HG02798 (cell line): ENCODE results near the gene KRTAP15-1.

Experiments used
- ATAC-seq: cut with Tn5 transposase; IDR thresholded peaks from one replicate; pipeline ENCODE4 v1.9.1; 2021; ENCODE audit warnings: mild to moderate bottlenecking; ENCODE audit not compliant: unreplicated experiment, poor library complexity

The KRTAP15-1 gene

GRCh38 chr21:30439975-30440374 is at the start of gene KRTAP15-1:
Gene KRTAP15-1, plus strand, starts transcription at chr21:30440275. Its CDS starts 53 bp downstream, at chr21:30440328.
- ATAC-seq, result no peak

GRCh38 chr21:30391492-30392025 is 48.5 kb upstream of the KRTAP15-1 start:
- no peak for ATAC-seq

- no peak for ATAC-seq
Observed at GRCh38 chr21:30395731-30396130, 44.3 kb upstream of the KRTAP15-1 start, which contains the start of gene KRTAP13-1. Gene KRTAP13-1, plus strand, starts transcription at chr21:30396031. Its CDS starts 56 bp downstream, at chr21:30396087.

- no peak for ATAC-seq
Observed at GRCh38 chr21:30408782-30409494, 31.1 kb upstream of the KRTAP15-1 start.

GRCh38 chr21:30415993-30416392 is 24.1 kb upstream of the KRTAP15-1 start:
- no peak for ATAC-seq

GRCh38 chr21:30425826-30426225 is 14.2 kb upstream of the KRTAP15-1 start, which contains the start of gene KRTAP13-3:
Gene KRTAP13-3, minus strand, starts transcription at chr21:30425926. Its CDS starts 14 bp downstream, at chr21:30425912.
- ATAC-seq, result no peak

- no peak for ATAC-seq
Observed at GRCh38 chr21:30426731-30427130, 13.3 kb upstream of the KRTAP15-1 start.

- ATAC-seq, result no peak
Observed at GRCh38 chr21:30430170-30430655, 9.9 kb upstream of the KRTAP15-1 start, which contains the start of gene KRTAP13-4. Gene KRTAP13-4, plus strand, starts transcription at chr21:30430220. Its CDS starts 56 bp downstream, at chr21:30430276.

GRCh38 chr21:30434033-30434631 is 5.9 kb upstream of the KRTAP15-1 start:
- ATAC-seq, result no peak

- no peak for ATAC-seq
Observed at GRCh38 chr21:30437010-30437565, 3.0 kb upstream of the KRTAP15-1 start.

GRCh38 chr21:30443226-30443625 is 3.2 kb downstream of the KRTAP15-1 start:
- ATAC-seq, result no peak

- ATAC-seq, result no peak
Observed at GRCh38 chr21:30444204-30444603, 4.1 kb downstream of the KRTAP15-1 start.

GRCh38 chr21:30447056-30447455 is 7.0 kb downstream of the KRTAP15-1 start:
- ATAC-seq, result no peak

- ATAC-seq, result no peak
Observed at GRCh38 chr21:30448514-30448913, 8.4 kb downstream of the KRTAP15-1 start.

- no peak for ATAC-seq
Observed at GRCh38 chr21:30463713-30464112, 23.6 kb downstream of the KRTAP15-1 start.

- no peak for ATAC-seq
Observed at GRCh38 chr21:30468900-30469714, 29.0 kb downstream of the KRTAP15-1 start.

- ATAC-seq, result no peak
Observed at GRCh38 chr21:30478004-30478403, 37.9 kb downstream of the KRTAP15-1 start.

- ATAC-seq, result no peak
Observed at GRCh38 chr21:30479259-30479658, 39.2 kb downstream of the KRTAP15-1 start.

- no peak for ATAC-seq
Observed at GRCh38 chr21:30480145-30480544, 40.1 kb downstream of the KRTAP15-1 start, which contains the start of gene KRTAP19-1. Gene KRTAP19-1, minus strand, starts transcription at chr21:30480367. Its CDS starts 50 bp downstream, at chr21:30480317.

- ATAC-seq, result no peak
Observed at GRCh38 chr21:30482130-30482529, 42.1 kb downstream of the KRTAP15-1 start.
